Stimulated activated CD4-positive, alpha-beta T cell treated with anti-CD3 and anti-CD28 coated beads, Interleukin-15, amount 100 ng/mL, for 48 hours (primary cell): ENCODE measurements around the gene CDK5.

Source experiments
- DNase-seq, 2 donors: peaks; one replicate each; pipeline ENCODE4 v3.0.0-alpha.2; 2020; ENCODE audit warnings: low read depth in 2 of 2

Gene CDK5

DNA sequence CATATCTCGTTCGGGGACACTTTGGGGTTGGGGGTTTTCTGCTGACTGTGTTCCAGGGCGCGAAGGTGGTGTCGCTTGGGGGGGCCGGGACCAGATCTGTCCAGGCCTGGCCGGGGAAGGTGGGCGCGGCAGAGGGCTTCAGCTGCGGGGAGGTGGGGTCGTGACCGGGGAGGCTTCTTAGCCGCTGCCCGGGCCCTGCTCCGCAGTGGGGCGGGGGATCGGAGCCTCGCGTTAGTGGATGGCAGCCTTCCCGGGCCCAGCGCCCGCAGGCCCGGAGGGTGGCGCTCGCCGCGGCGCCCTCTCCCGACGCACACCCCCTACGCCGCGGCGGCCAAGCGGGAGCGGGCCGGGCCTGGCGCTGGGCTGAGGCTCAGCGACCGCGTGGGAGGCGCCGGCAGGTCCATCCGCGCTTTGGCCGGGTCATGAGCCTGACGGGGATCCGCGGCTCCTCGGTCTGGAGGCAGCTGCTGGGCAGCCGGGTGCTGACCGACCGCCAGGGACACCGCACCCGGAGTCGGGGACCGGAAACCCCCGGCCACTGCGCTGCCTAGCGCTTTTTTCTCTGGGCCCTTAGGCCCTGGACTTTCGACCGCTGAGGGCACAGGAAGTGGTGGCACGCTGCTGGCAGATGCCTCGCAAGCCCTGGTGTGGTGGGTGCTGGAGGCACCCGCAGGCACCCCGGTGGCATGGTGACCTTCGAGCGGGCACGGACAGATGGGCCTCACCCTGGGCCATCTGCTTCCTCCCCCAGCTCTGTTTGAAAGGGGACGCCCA lies 29.7 kb upstream of the CDK5 start:
- no peak for DNase-seq

- DNase-seq = no peak
Observed at GRCh38 chr7:151086802-151087244, 29.1 kb upstream of the CDK5 start.

DNA sequence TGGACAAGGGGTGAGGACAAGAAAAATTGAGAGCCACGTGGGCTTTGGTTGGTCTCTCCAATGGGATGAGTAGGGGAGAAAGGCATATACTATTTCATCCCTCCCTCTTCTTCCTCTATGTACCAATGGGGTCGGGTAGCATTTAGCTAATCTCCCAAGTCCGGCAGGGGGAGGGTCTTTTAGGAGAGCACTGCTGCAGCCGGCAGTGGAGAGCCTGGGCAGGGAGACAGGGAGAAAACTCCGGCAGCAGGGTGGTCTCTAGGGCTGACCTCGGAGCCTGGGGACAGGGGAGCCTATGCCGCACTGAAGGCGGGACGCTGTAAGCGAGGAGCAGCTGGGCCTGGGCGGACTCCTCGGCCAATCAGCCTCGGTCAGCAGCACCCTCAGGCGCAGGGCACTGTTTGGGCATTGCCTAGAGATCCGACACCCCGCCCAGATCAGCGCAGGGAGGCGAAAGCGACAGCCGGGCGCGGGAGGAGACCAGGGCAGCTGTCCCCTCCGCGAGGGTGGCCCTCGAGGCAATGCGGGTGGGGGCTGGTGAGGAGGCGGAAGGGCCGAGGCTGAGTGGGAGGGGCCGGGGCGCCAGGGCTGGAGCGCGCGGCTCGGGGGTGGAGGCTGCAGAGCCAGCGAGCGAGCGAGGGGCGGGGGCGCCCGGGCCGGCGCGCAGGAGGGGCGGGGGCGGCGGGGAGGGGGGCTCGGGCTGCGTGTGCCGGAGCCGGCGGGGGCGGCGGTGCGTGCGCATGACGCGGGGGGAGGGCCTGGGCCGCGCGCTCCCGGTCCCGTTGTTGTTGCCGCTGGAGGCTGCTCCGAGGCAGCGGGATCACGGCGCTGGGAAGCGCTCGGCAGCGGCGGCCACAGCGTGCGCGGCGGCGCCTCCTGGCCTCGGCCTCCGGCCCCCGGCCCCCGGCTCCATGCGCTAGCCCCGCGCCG lies 28.3 kb upstream of the CDK5 start, which contains the start of gene AGAP3:
Gene AGAP3, plus strand, starts transcription at position 785 of the 930 bp plus-strand sequence. CDS start 267 bp downstream, outside the sequence.
- peak in 1 of 2 donors; percentile 27 for DNase-seq

DNA sequence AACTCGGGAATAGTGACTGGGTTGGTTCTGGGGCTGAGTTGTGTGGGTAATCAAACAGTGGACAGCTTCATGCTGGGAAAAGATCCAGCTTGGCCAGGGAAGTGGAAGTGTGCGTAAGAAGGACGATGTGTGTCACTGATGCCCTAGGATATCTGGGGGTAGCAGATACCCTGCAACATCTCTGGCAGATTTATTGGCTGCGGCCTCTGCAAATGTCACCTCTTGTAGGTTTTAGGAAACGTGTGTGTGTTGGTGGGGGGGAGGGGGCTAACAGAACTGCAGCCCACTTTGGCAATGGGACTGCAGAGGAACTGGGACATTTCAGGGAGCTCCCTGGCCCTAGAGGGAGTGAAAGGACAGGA lies 27.6 kb upstream of the CDK5 start:
- DNase-seq = no peak

- no peak for DNase-seq
Observed at GRCh38 chr7:151083824-151084160, 26.1 kb upstream of the CDK5 start.

DNA sequence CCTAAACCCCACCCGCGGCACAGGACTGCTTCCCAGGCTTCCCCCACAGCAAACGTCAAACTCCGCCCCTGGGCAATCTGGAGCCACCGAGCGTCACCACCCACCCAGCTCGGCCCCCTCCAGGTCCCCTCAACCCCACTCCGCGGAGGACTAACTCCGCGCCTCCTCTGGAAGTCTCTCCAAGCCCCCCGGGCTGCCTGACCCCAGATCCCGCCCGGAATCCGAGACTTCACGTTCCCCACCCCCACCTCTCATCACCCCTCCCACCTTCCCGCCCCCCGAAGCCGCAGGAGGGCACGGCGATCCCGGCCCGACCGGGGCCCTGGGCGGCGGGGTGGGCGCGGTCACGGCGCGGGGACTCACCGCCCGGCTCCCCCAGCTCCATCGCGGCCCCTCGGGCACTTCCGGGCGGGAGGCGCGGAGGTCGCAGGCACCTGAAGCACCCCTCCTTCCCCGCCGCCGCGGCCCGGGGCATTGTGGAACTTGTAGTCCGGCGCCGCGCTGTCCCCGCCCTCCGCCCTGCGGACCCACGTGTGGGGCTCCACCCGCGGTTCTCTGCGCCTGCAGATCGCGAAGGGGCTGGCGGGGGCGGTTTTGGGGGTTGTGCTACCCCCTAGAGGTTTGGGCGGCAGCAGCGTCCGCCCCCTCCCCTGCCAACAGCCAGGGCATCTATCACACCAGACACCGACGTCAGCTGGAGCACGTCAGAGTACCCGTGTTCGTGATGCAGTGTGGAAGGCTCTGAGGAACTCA lies 25.6 kb upstream of the CDK5 start, which contains the start of gene TMUB1:
Gene TMUB1, minus strand, starts transcription at position 423 of the 753 bp plus-strand sequence. CDS start 930 bp downstream, outside the sequence.
- DNase-seq = peak; percentile 72 to 76

GRCh38 chr7:151082141-151083070 lies 24.7 kb upstream of the CDK5 start:
- DNase-seq = no peak

DNA sequence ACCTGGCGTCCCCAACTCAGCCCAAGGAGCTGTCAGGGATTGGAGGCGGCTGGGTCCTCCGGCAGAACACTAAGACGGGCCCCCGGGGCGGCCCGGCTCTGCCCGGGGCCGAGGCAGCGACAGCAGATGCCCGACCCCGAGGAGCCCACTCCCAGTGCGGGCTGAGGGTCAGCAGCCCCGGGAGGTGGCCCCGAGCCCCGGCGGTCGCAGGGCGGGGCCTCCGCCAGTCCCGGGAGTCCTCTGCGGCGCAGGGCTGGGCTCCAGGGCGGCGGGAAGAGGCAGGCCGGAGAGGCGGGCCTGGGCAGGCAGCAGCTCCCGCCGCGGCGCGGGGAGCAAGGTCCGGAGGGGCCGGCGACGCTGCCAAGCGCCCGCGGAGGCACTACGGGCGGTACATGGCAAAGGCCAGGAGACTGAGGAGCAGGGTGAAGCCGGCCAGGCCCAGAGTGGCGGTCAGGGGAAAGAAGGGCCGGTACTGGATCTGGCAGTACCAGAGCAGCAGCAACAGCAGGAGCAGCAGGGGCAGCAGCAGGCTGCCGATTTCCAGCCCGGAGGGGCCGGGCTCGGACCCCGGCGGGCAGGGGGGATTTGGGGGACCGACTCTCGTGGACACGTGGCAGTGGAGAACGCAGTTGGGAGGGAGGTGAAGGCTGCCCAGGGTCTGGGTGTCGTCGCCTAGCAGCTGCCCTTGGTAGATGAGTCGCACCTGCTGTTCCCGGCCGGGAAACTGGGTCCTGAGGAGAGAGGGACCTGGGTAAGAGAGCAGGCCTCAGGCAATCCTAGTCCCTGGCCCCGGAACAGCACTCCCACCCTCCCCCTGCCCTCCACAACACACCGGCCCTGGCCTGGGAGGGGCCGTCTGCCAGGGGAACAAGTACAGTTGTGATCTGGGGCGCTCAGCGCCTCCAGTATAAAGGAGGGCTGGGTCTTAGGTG lies 23.7 kb upstream of the CDK5 start:
- no peak for DNase-seq

DNA sequence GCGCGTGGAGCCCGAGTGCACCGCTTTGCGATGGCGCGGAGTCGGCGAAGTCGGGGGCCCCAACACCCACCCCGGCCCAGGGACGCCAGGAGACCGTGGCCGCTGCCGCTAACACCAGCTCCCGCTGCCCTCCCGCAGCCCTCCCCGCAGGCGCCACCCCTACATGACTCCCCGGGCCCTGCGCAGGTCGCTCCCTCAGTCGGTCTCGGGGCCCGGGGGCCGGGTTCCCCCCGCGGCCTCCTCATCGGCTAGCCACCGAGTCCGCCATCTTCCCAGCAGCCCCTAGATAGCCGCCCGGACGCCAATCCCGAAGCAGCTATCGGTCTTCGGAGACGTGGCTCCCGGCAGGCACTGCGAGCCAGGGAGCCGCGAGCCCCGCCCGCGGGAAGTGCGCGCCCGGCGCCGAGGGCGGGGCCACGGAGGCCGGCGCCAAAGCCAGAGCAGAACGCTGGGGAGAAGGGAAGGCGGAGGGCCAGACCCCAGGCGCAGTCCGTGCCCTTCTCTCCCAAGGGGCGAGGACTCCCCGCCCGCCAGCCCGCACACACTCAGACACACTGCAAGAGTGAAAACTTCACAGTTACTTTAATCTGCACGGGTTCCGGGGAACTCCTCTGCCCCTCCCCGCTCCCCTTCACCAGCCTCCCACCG lies 22.9 kb upstream of the CDK5 start, which contains the start of gene FASTK:
Gene FASTK, minus strand, starts transcription at position 288 of the 648 bp plus-strand sequence. Its CDS starts 43 bp downstream, at position 245.
- peak; percentile 79 to 81 for DNase-seq

DNA sequence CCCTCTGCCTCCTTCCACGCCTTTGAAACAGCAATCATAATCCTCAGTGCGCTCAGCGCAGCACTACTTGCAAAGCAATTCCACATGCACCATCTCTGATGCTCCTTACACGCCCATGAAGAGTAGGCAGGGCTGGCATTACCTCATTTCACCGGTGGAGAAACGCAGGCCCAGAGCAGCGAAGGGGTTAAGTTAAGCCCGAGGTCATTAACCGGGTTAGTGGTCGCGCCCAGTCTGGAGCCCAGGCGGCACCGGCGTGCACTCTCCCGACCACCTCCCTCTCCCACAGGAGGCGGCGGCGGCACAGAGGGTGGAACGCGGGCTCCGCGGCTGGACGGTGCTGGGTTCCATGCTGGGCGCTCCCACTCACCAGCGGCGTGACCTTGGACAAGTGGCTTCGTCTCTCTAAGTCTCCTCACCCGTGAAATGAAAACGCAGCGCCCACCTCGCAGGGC lies 22.4 kb upstream of the CDK5 start:
- no peak for DNase-seq

GRCh38 chr7:151079199-151079910 lies 21.7 kb upstream of the CDK5 start:
- no peak for DNase-seq

DNA sequence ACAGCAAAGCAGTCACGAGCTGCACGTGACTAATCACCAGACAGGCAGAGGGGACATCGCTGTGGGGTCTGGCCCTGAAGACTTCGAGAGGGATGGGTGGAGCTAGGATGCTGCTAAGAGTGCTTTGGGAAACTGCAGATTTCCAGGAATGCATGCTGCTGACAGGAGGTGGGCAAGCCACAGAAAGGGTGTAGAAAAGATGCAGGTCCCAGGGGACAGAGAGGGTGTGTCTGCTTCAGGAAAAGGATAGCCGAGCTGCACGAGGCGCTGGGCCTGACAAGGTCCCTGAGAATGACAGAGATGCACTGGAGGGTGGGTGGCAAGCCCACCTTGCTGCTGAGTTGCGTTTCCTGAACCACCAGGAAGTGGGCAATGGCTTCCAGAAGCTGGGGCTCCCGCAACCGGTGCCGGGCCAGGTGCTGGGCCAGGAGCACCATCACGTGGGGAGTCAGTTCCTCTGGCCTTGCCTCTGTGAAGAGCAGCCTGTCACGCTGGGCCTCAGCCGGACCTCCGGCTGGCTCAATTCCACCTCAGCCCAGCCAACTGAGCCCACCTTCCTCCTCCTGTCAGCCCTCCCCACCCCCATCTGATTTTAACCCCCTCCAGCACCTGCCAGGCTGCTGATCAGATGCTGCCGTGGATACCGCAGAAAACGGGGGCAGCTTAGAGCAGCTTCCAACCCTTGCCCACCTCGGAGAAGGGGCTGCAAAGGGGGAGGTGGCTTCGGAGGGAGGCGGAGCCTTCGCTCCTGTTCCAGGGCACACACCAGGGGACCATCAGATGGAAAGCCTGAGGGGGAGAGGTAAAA lies 20.7 kb upstream of the CDK5 start:
- no peak for DNase-seq

DNA sequence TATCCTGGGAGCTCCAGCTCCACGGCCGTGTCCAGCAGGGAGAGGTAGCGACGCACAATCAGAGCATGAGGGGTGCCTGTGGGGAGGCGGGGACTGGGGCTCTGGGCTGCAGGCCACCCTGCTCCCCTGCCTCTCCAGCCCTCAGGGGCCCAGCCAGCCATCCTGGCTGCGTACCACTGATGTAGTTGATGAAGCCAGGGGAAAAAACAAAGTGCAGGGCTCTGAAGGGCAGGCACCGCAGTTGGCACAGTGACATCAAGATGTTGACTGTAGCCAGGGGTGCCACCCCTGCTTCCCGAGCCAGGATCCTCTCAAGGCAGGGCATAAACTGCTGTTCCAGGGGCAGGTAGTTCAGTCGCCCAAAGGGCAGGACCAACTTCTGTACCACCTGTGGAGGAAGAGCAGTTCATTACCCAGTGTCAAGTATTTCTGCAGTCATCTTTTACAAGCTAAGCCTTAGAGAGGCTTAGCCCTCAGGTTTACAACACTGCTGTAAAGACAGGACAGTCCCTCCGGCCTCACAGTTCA lies 20.1 kb upstream of the CDK5 start:
- no peak for DNase-seq

- no peak for DNase-seq
Observed at GRCh38 chr7:151076863-151077704, 19.4 kb upstream of the CDK5 start.

DNA sequence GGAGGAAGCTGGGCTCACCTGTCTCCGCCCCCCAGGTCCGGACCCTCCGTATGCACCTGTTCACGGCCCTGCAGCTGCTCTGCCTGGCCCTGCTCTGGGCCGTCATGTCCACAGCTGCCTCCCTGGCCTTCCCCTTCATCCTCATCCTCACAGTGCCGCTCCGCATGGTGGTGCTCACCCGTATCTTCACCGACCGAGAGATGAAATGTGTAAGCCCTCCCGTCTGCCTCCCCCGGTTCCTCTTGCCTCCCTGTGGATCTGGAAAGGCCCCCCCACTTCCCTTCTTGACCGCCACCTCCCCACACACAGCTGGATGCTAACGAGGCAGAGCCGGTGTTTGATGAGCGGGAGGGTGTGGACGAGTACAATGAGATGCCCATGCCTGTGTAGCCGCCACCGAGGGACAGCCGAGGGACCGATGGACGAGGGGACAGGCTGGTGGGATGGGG lies 18.3 kb upstream of the CDK5 start:
- no peak for DNase-seq

GRCh38 chr7:151075662-151075971 lies 17.9 kb upstream of the CDK5 start:
- no peak for DNase-seq
